T-helper 2 cell treated with Interferon-gamma antibody and Interleukin-4, amounts not matched to agents 100 ng/mL and 5 ng/mL, for 36 hours (primary cell): ENCODE measurements around the gene RTN3. TPM values are rescaled to one million over a fixed set of nuclear protein-coding genes. Genes with fewer than 3 reads are reported as not detected.
"Not testable (repeated sequence)": the region's sequence is repeated elsewhere in the genome, so short reads cannot be mapped to it uniquely, and the experiment has no call there.

Experiments used
- intact Hi-C: fragments of 100-400 bp; cut with micrococcal nuclease; formaldehyde crosslinking; loops from one replicate; pipeline ENCODE4 v1.15.1; 2023
- total RNA-seq: library from RNA; stranded (reverse); gene quantifications from 2 replicates; pipeline ENCODE4 v1.2.3, GENCODE V29; 2022

Gene RTN3, protein sequence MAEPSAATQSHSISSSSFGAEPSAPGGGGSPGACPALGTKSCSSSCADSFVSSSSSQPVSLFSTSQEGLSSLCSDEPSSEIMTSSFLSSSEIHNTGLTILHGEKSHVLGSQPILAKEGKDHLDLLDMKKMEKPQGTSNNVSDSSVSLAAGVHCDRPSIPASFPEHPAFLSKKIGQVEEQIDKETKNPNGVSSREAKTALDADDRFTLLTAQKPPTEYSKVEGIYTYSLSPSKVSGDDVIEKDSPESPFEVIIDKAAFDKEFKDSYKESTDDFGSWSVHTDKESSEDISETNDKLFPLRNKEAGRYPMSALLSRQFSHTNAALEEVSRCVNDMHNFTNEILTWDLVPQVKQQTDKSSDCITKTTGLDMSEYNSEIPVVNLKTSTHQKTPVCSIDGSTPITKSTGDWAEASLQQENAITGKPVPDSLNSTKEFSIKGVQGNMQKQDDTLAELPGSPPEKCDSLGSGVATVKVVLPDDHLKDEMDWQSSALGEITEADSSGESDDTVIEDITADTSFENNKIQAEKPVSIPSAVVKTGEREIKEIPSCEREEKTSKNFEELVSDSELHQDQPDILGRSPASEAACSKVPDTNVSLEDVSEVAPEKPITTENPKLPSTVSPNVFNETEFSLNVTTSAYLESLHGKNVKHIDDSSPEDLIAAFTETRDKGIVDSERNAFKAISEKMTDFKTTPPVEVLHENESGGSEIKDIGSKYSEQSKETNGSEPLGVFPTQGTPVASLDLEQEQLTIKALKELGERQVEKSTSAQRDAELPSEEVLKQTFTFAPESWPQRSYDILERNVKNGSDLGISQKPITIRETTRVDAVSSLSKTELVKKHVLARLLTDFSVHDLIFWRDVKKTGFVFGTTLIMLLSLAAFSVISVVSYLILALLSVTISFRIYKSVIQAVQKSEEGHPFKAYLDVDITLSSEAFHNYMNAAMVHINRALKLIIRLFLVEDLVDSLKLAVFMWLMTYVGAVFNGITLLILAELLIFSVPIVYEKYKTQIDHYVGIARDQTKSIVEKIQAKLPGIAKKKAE
- 68.2 and 68.5 TPM in 2 replicates for total RNA-seq

DNA sequence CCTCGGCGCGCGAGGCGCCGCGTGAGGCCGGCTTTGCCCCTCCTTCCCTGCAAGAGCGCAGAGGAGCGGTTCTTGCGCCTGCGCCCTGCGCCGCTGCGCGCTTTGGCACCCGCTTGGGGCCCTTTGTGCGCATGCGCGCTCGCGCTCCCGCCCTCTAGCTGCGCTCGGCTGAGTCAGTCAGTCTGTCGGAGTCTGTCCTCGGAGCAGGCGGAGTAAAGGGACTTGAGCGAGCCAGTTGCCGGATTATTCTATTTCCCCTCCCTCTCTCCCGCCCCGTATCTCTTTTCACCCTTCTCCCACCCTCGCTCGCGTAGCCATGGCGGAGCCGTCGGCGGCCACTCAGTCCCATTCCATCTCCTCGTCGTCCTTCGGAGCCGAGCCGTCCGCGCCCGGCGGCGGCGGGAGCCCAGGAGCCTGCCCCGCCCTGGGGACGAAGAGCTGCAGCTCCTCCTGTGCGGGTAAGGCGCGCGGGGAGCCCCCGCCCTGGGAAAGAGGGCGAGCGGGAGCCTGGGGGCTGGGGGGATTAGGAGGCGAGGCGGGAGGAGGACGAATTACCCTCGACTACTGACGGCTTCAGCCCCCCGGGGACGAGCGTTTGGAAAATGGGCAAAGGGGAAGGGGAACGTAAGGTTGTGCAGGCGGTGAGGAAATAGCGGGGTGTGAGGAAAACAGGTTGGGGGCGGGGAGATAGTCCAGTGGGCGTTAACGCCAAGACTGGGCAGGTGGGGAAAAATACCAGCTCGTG lies at the start of gene RTN3:
TSS of gene RTN3 (plus strand) at position 180 of the 745 bp plus-strand sequence. CDS start at position 317, 137 bp downstream.
- intact Hi-C loops = loop anchor here (1.0 to 5.0 kb wide), 2 partner anchors 10 to 799 kb away; partner anchors contain the start of genes ATL3 and SLC3A2

DNA sequence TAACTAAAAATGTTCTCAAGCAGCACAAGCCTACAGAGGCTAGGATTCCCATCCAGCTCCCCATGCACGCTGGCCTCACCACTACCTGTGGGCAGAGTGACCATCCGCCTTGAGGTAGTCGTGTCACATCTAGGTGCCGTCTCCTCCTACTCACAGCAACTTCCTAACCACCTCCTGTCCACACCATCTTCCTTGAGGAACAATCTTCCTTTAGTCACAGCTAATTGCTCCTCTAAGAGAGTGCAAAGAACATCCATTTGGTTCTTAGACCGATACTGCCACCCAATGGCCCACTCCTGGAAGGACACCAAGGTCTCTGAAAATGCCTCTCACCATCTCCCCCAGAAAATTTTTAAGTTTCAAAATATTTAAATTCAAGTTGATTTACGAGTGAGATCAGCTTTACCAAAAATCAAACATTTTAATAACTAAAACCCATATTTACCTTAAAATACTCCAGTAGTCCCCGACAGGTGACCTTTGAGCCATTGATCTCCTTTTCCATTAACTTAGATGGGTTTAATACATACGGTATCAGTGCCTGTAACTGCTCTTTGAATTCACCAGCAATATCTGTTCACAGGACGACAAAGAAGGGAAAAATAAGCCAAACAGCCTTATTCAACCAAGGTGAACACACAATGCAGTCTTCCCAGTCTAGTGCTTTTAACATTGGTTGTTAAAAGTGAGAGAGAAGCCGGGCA lies 45.4 kb upstream of the RTN3 start:
- intact Hi-C loops = loop anchor here (1.0 kb wide), 1 partner anchor 157 kb away; no protein-coding TSS in a partner anchor

DNA sequence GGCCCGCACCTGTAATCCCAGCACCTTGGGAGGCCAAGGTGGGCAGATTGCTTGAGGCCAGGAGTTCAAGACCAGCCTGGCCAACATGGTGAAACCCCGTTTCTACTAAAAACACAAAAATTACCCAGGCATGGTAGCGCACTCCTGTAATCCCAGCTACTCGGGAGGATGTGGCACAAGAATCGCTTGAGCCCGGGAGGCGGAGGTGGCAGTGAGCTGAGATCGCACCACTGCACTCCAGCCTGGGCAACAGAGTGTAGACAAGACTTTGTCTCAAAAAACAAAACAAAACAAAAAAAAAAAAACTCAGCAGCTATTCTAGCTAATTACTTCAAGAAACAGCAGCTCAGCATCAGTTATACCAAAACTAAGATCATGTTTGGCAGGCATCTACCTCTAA lies 42.9 kb upstream of the RTN3 start:
- intact Hi-C loops = not testable (repeated sequence)

DNA sequence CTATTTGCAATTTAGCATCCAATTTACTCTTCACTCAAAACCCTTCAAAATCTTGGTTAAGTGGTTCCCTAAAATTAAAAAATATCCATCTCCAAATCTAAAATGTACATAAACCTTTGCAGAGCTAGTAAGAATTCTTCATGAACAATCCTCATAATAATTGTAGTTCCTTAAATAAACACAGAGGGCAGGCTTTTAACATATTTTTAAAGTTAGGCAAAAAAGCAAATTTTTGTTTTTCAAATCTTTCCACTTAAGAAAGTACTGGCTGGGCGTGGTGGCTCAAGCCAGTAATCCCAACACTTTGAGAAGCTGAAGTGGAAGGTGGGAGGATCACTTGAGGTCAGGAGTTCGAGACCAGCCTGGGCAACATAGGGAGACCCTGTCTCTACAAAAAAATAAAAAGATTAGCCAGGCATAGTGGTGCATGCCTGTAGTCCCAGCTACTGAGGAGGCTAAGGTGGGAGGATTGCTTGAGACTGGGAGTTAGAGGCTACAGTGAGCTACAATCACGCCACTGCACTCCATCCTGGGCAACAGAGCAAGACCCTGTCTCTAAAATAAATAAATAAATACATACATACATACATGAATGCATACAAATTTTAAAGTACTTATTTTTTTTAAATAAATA lies 42.0 kb upstream of the RTN3 start:
- intact Hi-C loops = no loop called here

DNA sequence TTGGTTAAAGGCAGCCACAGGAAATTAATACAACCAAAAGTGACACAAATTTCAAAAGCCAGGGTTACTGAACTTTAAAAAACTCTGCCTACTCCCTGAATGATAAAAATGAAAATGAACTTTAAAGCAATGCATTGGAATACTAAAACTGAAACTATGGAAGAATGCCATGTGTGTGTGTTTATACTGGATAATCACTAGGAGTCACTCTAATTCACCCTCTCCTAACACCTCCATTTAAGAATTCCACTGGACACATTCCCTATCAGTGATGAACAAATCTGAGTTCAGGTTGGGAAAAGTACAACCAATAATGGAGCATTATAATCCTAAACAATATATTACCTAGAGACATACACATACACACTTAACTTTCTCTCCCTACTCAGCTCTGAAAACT lies 39.6 kb upstream of the RTN3 start:
- intact Hi-C loops = no loop called here

DNA sequence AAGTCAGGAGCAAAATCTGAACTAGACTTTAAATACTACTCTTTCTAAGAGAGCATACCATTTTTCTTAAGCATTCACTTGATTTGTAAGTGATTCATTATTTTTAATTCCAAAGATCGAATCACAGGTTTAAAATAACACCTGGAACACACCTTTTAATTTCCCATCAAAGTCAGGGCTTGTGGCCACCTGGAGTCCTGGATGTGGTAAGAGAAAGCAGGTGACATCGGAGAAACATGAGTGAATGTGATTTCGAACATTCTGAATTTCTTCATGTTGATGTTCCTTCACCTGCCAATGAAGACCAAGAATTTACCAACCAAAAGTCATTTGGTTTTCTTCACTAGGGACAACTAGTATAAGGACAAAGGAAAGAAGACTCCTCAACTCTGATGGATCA lies 38.1 kb upstream of the RTN3 start:
- intact Hi-C loops = no loop called here

DNA sequence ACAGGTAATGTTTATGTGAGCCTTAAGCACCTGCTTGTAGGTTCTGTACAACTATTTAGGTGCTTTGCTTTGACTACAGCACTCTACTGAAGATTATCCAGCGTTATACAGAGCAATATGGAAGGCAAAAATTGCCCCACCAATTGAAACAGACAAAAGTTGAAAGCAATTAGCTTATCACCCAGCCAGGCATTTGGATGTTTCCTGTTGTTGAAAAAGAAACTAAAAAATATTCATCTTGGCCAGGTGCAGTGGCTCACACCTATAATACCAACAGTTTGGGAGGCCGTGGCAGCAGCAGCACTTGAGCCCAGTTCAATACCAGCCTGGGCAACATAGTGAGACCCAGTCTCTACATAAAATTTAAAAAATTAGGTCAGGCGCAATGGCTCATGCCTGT lies 28.6 kb upstream of the RTN3 start:
- intact Hi-C loops = no loop called here

DNA sequence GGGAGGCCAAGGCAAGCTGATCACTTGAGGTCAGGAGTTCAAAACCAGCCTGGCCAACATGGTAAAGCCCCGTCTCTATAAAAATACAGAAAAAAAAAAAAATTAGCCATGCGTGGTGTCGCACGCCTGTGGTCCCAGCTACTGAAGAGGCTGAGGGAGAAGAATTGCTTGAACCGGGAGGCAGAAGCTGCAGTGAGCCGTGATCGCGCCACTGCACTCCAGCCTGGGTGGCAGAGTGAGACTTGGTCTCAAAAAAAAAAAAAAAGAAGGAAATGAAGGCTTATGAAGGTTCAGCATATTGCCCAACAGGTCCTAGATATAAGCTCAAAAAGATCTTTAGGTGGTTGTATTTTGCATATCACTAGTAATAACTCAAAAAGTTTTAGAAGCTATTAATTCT lies 20.3 kb upstream of the RTN3 start:
- intact Hi-C loops = no loop called here

DNA sequence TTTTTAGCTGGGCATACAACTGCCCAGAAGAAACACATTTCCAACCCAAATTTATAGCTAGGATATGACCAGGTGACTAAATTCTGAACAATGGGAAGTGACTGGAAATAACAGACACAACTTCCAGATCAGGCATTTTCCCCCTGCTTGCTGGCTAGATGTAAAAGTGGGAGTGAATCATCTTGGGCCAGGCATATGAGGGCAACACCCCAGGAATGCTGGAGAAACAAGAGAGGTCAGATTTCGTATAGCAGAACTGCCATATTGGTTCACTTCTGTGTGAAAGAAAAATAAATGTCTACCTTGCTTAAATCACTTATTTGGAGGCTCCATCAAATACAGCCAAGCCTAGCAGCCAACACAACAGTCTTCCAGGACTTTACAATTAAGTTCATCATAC lies 17.5 kb upstream of the RTN3 start:
- intact Hi-C loops = no loop called here

DNA sequence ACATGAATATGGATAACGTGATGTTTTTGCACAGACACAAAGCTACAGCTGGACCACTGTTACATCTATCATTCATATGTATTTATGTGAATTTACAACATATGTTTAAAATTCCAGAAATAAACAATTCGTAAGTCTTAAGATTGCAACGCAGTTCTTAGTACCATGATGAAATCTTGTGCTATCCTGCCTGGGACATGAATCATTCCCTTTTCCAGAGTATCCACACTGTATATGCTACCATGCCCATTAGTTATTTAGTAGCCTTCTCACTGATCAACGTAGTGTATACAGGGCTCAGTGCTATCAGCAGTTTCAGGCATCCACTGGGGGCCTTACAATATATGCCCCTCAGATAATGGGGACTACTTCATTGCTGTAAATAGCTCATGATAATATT lies 14.4 kb upstream of the RTN3 start:
- intact Hi-C loops = no loop called here

DNA sequence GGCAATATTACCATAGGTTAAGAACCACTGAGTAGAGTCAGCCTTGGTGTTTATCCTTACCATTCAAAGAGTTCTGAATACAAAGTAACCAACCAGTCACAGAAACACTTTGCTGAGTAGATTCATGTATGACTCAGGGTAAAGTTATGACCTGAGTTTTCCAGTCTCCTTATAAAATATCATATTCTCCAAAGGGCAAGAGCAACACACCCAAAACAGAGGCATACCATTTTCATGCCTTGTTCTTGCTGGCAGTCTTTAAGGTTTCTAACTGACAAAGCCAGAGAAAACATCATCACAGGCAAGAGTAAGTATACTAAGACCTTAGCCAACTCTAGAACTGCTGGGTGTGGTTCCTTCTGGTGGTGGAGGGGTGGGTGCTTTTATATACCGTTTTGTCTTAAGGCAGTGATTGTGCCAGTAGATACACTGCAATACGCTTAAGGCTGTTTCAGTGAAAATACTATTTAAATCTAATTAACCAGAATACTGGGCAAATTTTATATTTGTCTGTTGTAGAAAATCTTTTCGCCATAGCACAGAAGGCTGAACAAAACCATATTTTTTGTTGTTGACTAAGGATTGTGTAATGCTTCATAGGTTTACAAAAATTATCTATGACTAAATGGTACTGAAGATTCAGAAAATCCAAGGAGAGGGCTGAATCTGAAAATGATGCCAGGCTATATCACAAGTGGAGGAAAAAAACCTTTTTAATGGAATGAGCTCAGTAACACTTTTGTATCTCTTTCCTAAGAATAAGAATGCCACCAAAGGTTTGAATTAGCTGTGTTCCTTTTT lies 13.1 kb upstream of the RTN3 start:
- intact Hi-C loops = no loop called here

DNA sequence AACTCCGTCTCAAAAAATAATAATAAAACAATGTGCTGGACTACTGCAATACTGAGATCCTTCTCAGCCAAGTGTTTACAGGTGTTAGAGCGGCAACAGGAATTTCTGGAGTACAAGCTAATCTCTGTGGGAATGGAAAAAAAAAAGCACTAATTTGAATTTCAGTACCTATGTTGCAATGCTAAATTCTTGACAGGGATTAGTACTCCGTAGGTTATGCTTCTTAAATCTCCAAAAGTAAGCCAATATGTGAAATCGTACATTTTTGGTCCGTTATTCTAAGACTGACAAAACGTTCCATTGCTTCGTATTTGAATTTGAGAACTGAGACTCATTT lies 11.2 kb upstream of the RTN3 start:
- intact Hi-C loops = loop anchor here (5.0 kb wide), 2 partner anchors 97 to 167 kb away; partner anchors contain the start of genes MARK2 and ZFTA

DNA sequence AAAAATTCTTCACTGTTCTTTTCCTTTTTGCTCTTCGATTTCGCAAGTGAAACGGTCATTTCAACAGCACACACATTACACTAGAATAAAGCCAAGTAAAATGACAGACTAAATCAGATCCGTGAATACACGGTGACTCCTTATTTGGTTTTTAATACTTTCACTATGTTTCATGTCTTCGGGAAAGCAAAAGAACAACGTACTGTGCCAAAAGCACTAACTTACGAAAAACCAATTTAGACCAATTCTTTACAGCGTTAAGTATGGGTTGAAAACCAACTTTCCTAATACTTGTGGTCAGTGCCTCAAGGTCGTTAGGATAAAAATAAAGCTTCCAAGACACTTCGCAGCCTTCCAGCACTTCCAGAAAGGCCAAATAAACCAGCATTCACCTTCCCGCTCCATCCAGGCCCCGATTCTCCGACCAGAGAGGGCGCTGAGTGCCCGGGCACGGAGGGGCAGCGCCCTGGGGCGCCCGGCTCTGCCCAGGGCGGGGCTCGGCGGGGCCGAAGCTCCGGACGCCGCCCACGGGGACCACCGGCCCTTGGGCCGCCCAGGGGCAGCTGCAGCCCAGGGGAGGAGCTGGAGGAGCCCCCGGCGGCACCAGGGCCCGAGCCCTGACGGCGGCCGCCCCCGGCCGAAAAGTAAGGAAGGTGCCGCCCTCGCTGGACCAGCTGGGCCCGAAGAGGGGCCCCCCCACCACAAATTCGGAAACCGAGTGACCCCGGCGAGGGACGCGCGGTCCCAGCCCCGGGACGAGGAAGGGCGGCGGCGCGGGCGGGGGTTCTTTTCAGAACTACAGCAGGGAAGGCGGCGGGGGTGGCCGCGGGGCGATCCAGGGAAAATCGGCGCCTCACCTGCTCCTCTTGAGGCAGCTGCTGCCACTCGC lies 10.6 kb upstream of the RTN3 start:
- intact Hi-C loops = loop anchor here (1.0 to 5.0 kb wide), 3 partner anchors 11 to 167 kb away; partner anchors contain the start of genes MARK2, RTN3 and ZFTA

DNA sequence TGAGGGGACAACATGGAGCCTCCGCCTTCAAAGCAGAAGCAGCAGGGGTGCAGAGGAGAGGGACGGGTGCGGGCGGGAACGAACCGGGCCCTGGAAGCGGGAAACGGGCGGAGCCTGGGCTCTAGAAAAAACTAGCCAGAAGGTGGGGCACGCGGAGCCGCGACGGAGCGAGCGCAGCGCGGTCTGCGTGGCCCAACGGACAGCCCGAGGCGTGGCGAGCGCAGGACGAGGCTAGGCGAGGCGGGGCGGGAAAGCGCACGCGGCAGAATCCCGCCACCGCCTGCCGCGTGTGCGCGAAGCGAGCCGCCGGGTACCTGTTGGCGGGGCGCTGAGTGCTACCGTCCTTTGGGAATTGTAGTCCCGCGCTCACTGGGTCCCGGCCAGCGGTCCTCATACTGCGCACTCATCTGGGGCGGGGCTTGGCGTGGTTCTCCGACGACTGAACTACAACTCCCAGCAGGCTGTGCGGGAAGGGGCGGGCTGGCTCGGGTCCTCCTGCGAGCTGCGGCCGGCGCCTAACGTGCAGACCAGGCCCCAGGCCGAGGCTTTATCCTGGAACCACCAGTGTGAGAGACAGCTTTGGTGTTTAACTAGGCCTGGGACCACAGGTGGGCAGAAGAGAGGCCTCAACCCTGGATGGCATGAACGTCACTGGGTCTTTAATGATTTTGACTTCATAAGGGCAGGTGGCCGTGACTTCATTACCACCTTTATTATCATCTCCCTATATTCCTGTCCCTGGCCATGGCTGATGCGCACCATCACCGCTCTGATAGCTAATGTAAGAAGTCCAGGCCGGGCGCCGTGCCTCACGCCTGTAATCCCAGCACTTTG lies 9.8 kb upstream of the RTN3 start, which contains the start of gene ATL3:
TSS of gene ATL3 (minus strand) at position 55 of the 834 bp plus-strand sequence. CDS start at position 14, 41 bp downstream.
- intact Hi-C loops = loop anchor here (1.0 to 5.0 kb wide), 3 partner anchors 10 to 166 kb away; partner anchors contain the start of genes MARK2, RTN3 and ZFTA

DNA sequence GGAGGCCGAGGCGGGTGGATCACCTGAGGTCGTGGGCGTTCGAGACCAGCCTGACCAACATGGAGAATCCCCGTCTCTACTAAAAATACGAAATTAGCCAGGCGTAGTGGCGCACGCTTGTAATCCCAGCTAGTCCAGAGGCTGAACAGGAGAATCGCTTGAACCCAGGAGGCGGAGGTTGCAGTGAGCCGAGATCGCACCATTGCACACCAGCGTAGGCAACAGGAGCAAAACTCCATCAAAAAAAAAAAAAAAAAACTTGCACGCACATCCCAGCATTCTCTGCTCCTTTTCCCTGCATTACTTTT lies 9.2 kb upstream of the RTN3 start:
- intact Hi-C loops = loop anchor here (5.0 kb wide), 2 partner anchors 95 to 165 kb away; partner anchors contain the start of genes MARK2 and ZFTA

DNA sequence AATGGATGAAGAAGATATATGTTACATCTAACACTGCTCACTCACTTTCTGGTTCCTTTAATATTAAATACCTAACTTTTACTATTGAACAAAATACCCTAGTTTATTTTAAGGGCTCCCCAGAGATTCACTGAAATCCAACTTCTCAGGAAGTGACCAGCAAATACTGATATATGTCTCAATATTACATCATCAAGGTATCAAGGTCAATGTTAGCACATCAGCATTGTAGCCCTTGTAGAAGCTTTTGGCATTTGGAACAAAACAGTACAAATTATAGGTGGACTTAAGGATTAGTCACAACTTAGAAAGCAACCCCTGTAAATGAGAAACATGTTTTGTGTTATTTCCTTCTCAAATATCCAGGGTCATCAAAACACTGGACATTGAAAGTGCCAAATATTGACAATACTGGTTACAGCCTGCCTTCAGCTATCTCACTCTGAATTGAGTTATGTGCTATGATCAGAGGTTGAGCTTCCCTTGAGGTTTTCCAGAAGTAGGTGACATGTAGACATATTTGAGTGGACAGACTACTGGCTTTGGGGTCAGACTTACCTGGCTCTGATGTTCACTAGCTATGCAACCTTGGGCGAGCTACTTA lies 8.3 kb upstream of the RTN3 start:
- intact Hi-C loops = loop anchor here (5.0 kb wide), 2 partner anchors 94 to 164 kb away; partner anchors contain the start of genes MARK2 and ZFTA
